Amniotic stem cell (primary cell): ENCODE results near the gene BANK1.

ENCODE experiments used
- DNase-seq: peaks from one replicate; lab custom pipeline; 2025; lab: John Stamatoyannopoulos, UW

BANK1 gene

GRCh38 chr4:101960431-101960830 is 169.9 kb downstream of the BANK1 start:
- DNase-seq = no peak

- DNase-seq = no peak
Measured at GRCh38 chr4:101961144-101961543, 170.6 kb downstream of the BANK1 start.

- peak; percentile 13 for DNase-seq
Measured at GRCh38 chr4:101967697-101968346, 177.3 kb downstream of the BANK1 start.

GRCh38 chr4:101968364-101968763 is 177.8 kb downstream of the BANK1 start:
- no peak for DNase-seq

GRCh38 chr4:101969965-101970364 is 179.4 kb downstream of the BANK1 start:
- DNase-seq = no peak

- no peak for DNase-seq
Measured at GRCh38 chr4:101970547-101971155, 180.1 kb downstream of the BANK1 start.

- DNase-seq = no peak
Measured at GRCh38 chr4:101972791-101973190, 182.3 kb downstream of the BANK1 start.

- no peak for DNase-seq
Measured at GRCh38 chr4:101973361-101973760, 182.8 kb downstream of the BANK1 start.

GRCh38 chr4:101977076-101977475 is 186.5 kb downstream of the BANK1 start:
- DNase-seq = peak; percentile 95

GRCh38 chr4:101981756-101982155 is 191.2 kb downstream of the BANK1 start:
- no peak for DNase-seq

GRCh38 chr4:101983835-101984234 is 193.3 kb downstream of the BANK1 start:
- DNase-seq = no peak

- no peak for DNase-seq
Measured at GRCh38 chr4:101987623-101988243, 197.2 kb downstream of the BANK1 start.

GRCh38 chr4:101989551-101989950 is 199.0 kb downstream of the BANK1 start:
- no peak for DNase-seq

GRCh38 chr4:101992446-101992845 is 201.9 kb downstream of the BANK1 start:
- DNase-seq = no peak

GRCh38 chr4:101993002-101993841 is 202.7 kb downstream of the BANK1 start:
- no peak for DNase-seq

GRCh38 chr4:101993842-101994775 is 203.6 kb downstream of the BANK1 start:
- DNase-seq = no peak

GRCh38 chr4:102007959-102008425 is 217.5 kb downstream of the BANK1 start:
- DNase-seq = no peak

GRCh38 chr4:102008711-102009110 is 218.2 kb downstream of the BANK1 start:
- DNase-seq = no peak

GRCh38 chr4:102022343-102022742 is 231.8 kb downstream of the BANK1 start:
- DNase-seq = no peak

- DNase-seq = no peak
Measured at GRCh38 chr4:102027961-102028360, 237.4 kb downstream of the BANK1 start.

- no peak for DNase-seq
Measured at GRCh38 chr4:102031406-102031805, 240.9 kb downstream of the BANK1 start.
